ENCODE data around the gene APOL3. TPM values are rescaled to one million over a fixed set of nuclear protein-coding genes. Genes with fewer than 3 reads are reported as not detected.

Gene APOL3
- total and polyA plus RNA-seq, 2 experiments from 2014 or later = 1.3 to 2.1 TPM

GRCh38 chr22:36197065-36197440, 36.5 kb upstream of the APOL3 start:
- Histone ChIP-seq H3K79me2 (no peaks in the 10 kb centered on the region), H3K4me2 (peak overlapping the region; percentile 62), H4K20me1 (ENCODE audit: insufficient read depth, poor library complexity, severe bottlenecking) (no peaks in the 10 kb centered on the region), H3K4me3 (no peak overlapping the region), H3K4me1 (ENCODE audit: insufficient read depth) (peaks cover 30% of the 10 kb centered on the region), H3K27me3 (no peaks in the 10 kb centered on the region), H3K36me3 (replicated peaks; ENCODE audit: insufficient read depth, low read depth) (no peaks in the 10 kb centered on the region), H3K27ac (peak overlapping the region; percentile 80), H3K9me3 (ENCODE audit: low read depth) (no peaks in the 10 kb centered on the region), H2AFZ (peak overlapping the region; percentile 37), H3K9me2 (replicated peaks; ENCODE audit: insufficient read depth) (no peaks in the 10 kb centered on the region)
- TF ChIP-seq EZH2phosphoT487 (IDR thresholded peaks at IDR 0.05; ENCODE audit: low read depth, severe bottlenecking, unreplicated experiment) (no peak), CTCF (IDR thresholded peaks at IDR 0.05; ENCODE audit: poor library complexity) (no peak), EZH2 (IDR thresholded peaks at IDR 0.05; ENCODE audit: borderline replicate concordance) (no peak)
- peak; percentile 95 for DNase-seq (ENCODE audit: low spot score)
- 14% methylated on average over 5 of the region's 5 CpGs for WGBS (ENCODE audit: low lambda C conversion rate, missing lambda C conversion rate)

GRCh38 chr22:36196254-36197064, 35.9 kb upstream of the APOL3 start:
- 37% methylated on average over 6 of the region's 6 CpGs for WGBS (ENCODE audit: low lambda C conversion rate, missing lambda C conversion rate)
- Histone ChIP-seq H3K9me2 (replicated peaks; ENCODE audit: insufficient read depth) (no peaks in the 10 kb centered on the region), H3K36me3 (replicated peaks; ENCODE audit: insufficient read depth, low read depth) (no peaks in the 10 kb centered on the region), H3K4me2 (peak overlapping the region; percentile 62), H4K20me1 (ENCODE audit: insufficient read depth, poor library complexity, severe bottlenecking) (no peaks in the 10 kb centered on the region), H3K9me3 (ENCODE audit: low read depth) (no peaks in the 10 kb centered on the region), H3K27ac (peak overlapping the region; percentile 80), H3K79me2 (no peaks in the 10 kb centered on the region), H2AFZ (no peak overlapping the region), H3K4me3 (no peak overlapping the region), H3K4me1 (ENCODE audit: insufficient read depth) (peaks cover 24% of the 10 kb centered on the region), H3K27me3 (no peaks in the 10 kb centered on the region)
- no peak for DNase-seq (ENCODE audit: low spot score)
- TF ChIP-seq EZH2 (IDR thresholded peaks at IDR 0.05; ENCODE audit: borderline replicate concordance) (no peak), CTCF (IDR thresholded peaks at IDR 0.05; ENCODE audit: poor library complexity) (no peak), EZH2phosphoT487 (IDR thresholded peaks at IDR 0.05; ENCODE audit: low read depth, severe bottlenecking, unreplicated experiment) (no peak)

GRCh38 chr22:36194971-36195370, 34.4 kb upstream of the APOL3 start:
- Histone ChIP-seq H4K20me1 (ENCODE audit: insufficient read depth, poor library complexity, severe bottlenecking) (no peaks in the 10 kb centered on the region), H3K4me1 (ENCODE audit: insufficient read depth) (peaks cover 23% of the 10 kb centered on the region), H3K4me2 (no peak overlapping the region), H3K27ac (no peak overlapping the region), H3K4me3 (no peak overlapping the region), H3K9me2 (replicated peaks; ENCODE audit: insufficient read depth) (no peaks in the 10 kb centered on the region), H3K79me2 (no peaks in the 10 kb centered on the region), H3K9me3 (ENCODE audit: low read depth) (no peaks in the 10 kb centered on the region), H3K27me3 (no peaks in the 10 kb centered on the region), H3K36me3 (replicated peaks; ENCODE audit: insufficient read depth, low read depth) (no peaks in the 10 kb centered on the region), H2AFZ (no peak overlapping the region)
- TF ChIP-seq EZH2phosphoT487 (IDR thresholded peaks at IDR 0.05; ENCODE audit: low read depth, severe bottlenecking, unreplicated experiment) (no peak), CTCF (IDR thresholded peaks at IDR 0.05; ENCODE audit: poor library complexity) (peak; percentile 82), EZH2 (IDR thresholded peaks at IDR 0.05; ENCODE audit: borderline replicate concordance) (no peak)
- 43% methylated on average over 5 of the region's 5 CpGs for WGBS (ENCODE audit: low lambda C conversion rate, missing lambda C conversion rate)
- peak; percentile 82 for DNase-seq (ENCODE audit: low spot score)

All from hepatocyte (in vitro differentiated cells).